ENCODE measurements around the gene LARGE1.

LARGE1 gene

GRCh38 chr22:33913188-33913587, 7.1 kb downstream of the LARGE1 start:
- no peak for DNase-seq (ENCODE audit: low read depth)

GRCh38 chr22:33909911-33910310, 10.4 kb downstream of the LARGE1 start:
- DNase-seq (ENCODE audit: low read depth) = no peak

- DNase-seq (ENCODE audit: low read depth) = no peak
Measured at GRCh38 chr22:33909075-33909458, 11.2 kb downstream of the LARGE1 start.

DNA sequence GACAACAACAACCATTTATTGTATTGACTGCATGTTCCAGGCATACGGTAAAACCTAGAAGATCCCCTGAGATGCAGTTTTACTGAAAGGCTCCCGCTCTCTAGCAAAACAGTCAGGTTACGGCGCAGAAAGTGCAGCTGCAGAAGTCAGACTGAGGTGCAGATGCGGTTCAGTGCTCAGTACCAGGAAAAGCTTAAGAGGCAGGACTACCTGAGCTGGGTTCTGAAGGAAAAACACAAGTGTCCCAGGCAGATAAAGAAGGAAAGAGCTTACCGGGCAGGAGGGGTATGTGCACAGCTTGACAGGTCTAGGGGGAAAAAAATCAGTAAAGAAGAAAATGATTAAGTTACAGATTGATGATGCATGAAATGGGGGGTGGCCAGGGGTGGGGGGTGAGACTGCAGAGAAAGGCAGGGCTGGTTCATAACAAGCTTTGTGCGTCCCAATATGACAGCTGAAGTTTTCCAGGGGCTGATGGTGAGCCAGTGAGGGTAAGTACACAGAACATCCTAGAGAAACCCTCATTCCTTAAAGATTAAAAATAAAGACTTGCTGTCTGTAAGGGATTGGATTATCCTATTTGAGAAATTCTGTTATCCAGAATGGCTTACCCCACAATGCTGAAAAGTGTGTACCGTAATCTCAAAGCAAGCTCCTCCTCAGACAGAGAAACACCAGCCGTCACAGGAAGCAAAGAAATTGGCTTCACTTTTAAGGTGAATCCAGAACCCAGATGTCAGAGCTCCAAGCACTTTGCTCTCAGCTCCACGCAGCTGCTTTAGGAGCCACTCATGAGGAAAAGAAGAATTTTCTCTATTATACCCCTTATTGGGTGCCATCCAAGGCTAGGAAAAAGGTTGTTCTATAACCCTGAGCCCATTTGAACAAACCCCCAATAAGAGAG, 11.9 kb downstream of the LARGE1 start:
- DNase-seq (ENCODE audit: low read depth) = no peak

DNA sequence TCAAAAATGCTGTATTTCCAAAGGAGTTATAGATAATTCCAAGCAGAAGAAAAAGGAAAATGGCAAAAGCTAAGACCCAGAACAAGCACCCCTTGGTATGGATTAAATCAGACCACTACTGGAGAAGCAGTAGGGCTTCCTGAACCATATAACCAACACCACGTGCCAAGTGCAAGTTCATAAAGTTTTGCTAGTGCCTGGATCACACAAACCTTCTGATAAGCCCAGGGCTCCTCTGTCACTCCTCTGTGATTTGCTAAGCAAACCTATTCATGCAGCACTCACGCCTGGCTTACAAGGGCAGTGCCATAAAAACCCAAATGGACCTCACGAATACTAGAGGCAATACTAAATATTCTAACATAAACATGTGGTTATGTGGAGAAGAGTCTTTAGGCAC, 13.3 kb downstream of the LARGE1 start:
- DNase-seq (ENCODE audit: low read depth) = no peak

DNA sequence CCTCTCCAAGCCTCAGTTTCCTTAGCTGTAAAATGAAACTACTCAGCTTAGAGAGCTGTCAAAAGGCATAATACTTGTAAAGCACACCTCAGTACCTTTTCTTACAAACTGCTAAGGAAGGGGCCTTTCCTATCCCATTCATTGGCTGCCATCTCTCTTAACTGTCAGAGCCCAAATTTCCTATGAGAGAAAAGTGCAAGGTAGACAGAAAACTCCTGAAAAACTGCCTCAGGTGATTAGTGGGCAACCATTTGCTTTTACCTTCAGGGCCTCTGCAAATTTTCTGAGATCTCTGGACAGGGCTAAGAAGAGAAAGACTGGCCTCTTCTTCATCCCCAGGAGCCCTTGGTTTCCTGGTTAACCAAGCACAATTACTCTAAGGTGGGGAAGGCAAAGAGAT, 13.8 kb downstream of the LARGE1 start:
- no peak for DNase-seq (ENCODE audit: low read depth)

GRCh38 chr22:33903012-33903411, 17.3 kb downstream of the LARGE1 start:
- no peak for DNase-seq (ENCODE audit: low read depth)

DNA sequence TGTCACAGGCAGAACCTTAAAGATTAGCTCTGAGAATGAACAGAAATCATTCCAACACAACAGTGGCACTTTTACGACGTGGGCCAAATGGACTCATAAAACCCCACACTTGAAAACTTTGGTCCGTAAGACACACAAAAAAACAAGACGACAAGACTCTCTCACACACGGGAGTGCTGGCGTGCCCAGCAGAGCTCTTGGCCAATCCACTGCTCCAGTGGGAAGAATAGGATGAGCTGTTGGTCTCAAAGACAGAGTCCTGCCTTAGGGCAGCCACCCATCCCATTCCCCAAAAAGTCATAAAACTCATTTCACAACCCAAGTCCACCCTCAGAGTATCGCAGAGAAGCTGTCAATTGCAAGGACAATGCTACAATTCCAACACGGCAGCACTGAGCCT, 18.2 kb downstream of the LARGE1 start:
- DNase-seq (ENCODE audit: low read depth) = no peak

DNA sequence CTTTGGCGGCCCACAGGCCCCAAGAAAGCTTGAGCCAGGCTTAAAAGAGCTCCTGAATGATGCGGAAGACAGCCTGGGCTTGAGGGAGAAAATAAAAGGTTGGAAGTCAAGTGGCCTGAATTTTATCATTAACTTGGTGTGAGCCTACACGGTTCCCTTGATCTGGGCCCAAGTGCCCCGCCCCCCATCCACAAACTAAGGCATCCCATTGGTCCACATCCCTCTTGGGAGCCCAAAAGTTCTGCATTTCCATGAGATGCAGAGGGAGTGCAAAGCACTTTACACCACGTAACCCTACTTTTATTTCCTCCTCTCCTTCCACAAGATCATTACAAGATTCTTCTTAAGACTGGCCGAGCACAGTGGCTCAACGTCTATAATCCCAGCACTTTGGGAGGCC, 22.2 kb downstream of the LARGE1 start:
- DNase-seq (ENCODE audit: low read depth) = no peak

- no peak for DNase-seq (ENCODE audit: low read depth)
Measured at GRCh38 chr22:33897448-33897835, 22.8 kb downstream of the LARGE1 start.

DNA sequence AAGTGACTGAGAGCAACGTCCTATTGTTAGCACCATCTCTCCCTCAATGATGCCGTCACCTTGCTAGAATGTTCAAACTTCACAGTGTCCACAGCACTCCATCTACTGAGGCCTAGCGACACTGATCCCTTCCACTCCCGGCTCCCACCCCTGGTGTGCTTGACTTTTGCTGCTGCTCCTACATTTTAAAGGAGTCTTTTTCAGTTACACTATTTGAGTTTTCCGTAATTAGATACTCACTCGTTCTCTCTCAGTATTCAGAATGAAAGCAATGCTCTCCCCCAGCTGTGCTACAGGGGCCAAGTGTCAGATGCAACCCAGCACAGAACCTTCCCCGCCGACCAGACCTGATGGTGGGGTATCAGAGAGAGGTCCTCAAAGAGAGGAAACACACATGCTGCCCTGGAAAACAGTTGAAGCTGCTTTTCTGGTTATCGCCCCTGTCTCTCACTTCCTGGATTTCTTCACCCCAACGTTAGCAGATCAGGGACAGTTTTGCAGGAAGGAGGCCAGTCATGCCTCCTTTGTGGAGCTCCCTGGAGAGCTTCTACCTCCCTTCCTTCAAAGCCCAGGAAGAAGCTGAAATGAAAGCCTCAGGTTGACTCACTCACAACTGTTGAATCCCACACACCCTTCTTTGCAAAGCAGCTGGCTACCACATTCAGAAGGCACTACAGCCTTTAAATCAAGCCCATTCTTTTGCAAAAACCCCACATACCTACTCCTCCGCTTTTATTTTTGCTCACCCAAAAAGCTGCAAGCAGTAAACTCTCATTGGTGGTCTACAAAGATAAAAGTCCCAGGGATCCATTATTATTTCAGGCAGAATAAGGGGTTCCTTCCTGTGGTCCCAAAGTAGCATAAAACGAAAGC, 23.5 kb downstream of the LARGE1 start:
- DNase-seq (ENCODE audit: low read depth) = no peak

- DNase-seq (ENCODE audit: low read depth) = no peak
Measured at GRCh38 chr22:33896154-33896553, 24.1 kb downstream of the LARGE1 start.

DNA sequence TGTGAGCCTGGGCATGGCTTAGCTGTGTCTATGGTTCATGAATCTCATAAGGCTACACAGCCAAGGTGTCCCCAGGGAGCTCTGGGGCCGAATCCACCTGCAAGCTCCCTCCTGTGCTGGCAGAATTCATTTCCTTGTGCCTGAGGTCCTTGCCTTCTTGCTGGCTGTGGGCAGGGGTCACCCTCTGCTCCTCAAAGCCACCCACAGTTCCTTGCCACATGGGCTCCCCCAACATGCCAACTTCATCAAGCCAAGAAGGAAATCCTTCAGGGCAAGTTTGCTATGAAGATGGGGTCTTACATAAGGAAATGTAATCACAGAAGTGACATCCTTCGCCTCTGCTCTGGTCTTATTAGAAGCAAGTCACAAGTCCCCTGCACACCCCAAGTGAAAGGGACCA, 24.8 kb downstream of the LARGE1 start:
- no peak for DNase-seq (ENCODE audit: low read depth)

DNA sequence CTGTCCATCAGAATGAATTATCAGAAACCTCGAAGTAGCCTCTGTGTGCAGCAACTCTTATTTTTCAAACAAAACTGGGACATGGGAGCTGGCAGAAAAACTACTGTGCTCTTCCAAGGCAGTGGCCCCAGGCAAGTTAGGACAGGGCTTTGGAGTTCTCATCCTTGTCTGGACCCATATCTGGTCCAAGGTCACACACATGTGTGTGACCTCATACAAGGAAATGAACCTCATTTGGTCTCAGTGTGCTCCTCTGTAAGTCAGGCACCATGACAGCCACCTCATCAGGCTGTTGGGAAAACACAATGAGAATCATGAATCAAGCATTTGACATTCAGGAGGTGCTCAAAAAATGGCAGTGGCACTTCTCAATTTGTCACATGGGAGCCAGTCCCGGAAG, 25.8 kb downstream of the LARGE1 start:
- no peak for DNase-seq (ENCODE audit: low read depth)

GRCh38 chr22:33894036-33894435, 26.2 kb downstream of the LARGE1 start:
- DNase-seq (ENCODE audit: low read depth) = no peak

DNA sequence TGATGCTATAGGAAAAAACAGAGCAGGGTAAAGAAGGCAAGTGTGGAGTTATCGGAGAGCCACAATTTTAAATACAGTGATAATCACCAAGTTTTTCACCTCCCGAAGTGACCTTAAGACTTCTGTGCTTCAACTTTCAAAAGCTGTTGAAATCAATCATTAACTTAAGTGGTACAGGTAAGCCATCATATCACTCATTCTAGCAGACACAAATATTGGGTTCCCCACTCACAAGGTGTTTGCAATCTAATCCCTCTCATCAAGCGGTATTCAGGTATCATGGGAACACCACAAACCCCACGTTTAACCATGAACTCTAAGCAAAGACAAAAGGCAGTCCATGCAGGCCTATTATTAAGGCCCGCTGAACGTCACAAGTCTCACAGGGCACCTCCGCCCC, 26.8 kb downstream of the LARGE1 start:
- DNase-seq (ENCODE audit: low read depth) = no peak

GRCh38 chr22:33891992-33892391, 28.3 kb downstream of the LARGE1 start:
- DNase-seq (ENCODE audit: low read depth) = no peak

- no peak for DNase-seq (ENCODE audit: low read depth)
Measured at GRCh38 chr22:33891455-33891854, 28.8 kb downstream of the LARGE1 start.

DNA sequence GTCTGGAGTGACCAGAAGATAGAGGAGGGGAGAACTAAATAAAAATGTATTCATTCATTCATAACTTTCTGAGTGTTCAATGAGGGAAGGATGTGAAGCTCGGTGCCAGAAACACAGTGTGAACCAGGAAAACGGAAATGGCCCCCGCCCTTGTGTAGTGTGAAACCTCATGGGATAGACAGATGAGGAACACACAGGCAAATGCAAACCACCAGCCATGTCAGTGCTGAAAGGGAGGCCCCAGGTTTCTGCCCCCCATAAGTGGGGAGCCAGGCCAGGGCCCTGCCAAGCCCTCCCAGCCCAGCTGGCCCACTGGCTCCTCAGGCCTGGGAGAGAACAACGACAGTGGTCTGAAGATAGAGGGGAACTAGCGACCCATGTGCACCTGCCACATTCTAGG, 30.5 kb downstream of the LARGE1 start:
- no peak for DNase-seq (ENCODE audit: low read depth)

- DNase-seq (ENCODE audit: low read depth) = no peak
Measured at GRCh38 chr22:33888821-33889220, 31.5 kb downstream of the LARGE1 start.

- DNase-seq (ENCODE audit: low read depth) = no peak
Measured at GRCh38 chr22:33887173-33887572, 33.1 kb downstream of the LARGE1 start.

- DNase-seq (ENCODE audit: low read depth) = no peak
Measured at GRCh38 chr22:33886696-33887095, 33.6 kb downstream of the LARGE1 start.

DNA sequence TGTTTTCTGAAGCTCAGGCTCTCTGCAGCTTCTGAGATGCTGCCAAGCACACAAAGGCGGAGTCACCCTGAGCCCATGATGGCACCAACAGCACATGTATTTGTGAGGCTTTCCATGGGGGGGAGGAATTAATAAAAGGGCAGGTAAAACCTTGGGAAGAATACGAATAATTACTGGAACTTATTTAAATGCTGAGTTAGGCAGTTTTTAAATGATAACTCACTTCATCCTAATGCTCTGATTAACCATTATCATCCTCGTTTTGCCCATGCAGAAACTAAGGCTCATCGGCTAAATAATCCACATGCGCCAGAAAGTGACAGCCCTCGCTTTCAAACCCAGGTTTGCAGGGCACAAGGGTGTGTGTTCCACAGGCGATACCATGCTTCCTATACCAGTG, 35.4 kb downstream of the LARGE1 start:
- no peak for DNase-seq (ENCODE audit: low read depth)
